ENCODE data around the gene WHAMM. TPM values are rescaled to one million over a fixed set of nuclear protein-coding genes. Genes with fewer than 3 reads are reported as not detected.

WHAMM gene
- polyA plus RNA-seq, 1 donor from 2014 or later, result 3.4 TPM

DNA sequence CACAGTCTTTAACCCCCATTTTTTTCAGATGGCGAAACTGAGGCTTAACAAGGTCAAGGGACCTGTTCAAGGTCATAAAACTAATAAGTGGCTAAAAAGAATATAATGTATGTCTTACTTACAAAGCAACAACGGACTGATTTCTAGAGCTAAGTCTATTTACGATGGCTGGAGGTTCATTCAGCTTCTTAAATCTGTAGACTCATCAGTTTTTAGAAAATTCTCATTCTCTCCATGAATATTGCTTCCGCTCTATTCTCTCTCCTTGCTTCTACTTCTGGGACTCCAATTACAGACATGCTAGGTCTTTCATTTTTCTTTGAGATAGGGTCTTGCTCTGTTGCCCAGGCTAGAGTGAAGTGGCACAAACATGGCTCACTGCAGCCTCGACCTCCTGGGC lies 68.9 kb downstream of the WHAMM start:
- Mint-ChIP-seq H3K4me3 (no peak overlapping the region), H3K36me3 (peaks cover 2% of the 10 kb centered on the region), H3K4me1 (no peaks in the 10 kb centered on the region), H3K27me3 (no peaks in the 10 kb centered on the region), H3K9me3 (peaks cover 0 to 2% (median 2%) of the 10 kb centered on the region in 3 donors), H3K27ac (no peak overlapping the region)

DNA sequence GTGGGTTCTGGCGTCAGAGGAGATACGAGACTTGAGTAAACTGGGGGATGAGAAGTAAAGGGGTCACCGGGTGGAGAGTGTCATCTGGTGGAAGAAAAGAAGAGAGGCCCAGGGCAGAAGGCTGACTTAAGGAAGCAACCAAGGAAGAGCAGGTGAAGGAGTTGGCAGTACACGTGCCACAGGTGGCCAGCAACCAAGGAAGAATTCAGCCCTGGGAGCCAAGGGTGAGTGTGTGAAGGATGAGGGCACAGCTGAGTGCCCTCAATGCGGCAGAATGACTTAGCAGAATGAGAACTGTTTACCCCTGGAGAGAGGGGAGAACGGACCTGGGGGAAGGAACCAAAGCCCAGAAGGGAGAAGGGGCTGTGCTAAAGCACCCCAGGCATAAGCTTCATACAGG lies 71.3 kb downstream of the WHAMM start:
- Mint-ChIP-seq H3K4me3 (no peak overlapping the region), H3K36me3 (no peaks in the 10 kb centered on the region), H3K27me3 (no peaks in the 10 kb centered on the region), H3K27ac (no peak overlapping the region), H3K9me3 (peaks cover 0 to 2% (median 0%) of the 10 kb centered on the region in 3 donors), H3K4me1 (no peaks in the 10 kb centered on the region)

DNA sequence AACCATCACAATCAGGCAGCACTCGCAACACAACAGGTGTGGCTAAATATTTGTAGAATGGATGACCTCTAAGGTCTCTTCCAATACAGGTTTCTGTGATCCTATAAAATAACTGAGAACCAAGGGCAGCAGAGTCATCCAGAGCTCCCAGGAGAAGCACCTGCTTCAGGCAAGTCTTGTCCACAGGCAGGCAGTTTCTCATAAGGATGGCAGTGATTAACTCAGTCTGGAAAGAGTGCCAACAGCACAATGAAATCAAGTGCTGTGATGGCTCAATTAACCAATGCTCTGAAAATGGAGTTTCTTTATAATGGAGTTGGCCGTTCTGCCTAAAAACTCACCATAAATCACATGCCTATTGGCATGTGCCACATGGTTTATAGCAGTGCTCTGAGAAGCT lies 72.3 kb downstream of the WHAMM start:
- peaks cover 0 to 2% (median 0%) of the 10 kb centered on the region in 3 donors for H3K9me3 Mint-ChIP-seq
- H3K4me3 Mint-ChIP-seq, result no peak overlapping the region
- no peaks in the 10 kb centered on the region for H3K4me1 Mint-ChIP-seq
- H3K36me3 Mint-ChIP-seq, result no peaks in the 10 kb centered on the region
- no peaks in the 10 kb centered on the region for H3K27me3 Mint-ChIP-seq
- no peak overlapping the region for H3K27ac Mint-ChIP-seq

- Mint-ChIP-seq H3K4me3 (no peak overlapping the region), H3K27me3 (no peaks in the 10 kb centered on the region), H3K27ac (no peak overlapping the region), H3K36me3 (no peaks in the 10 kb centered on the region), H3K4me1 (no peaks in the 10 kb centered on the region), H3K9me3 (peaks cover 0 to 2% (median 0%) of the 10 kb centered on the region in 3 donors)
These were observed 73.0 kb downstream of the WHAMM start for GRCh38 chr15:82882273-82882928.

Other genes starting within 250 kb of the WHAMM start
- 0.11 TPM for gene CPEB1, start 162.3 kb upstream of the WHAMM start, polyA plus RNA-seq
- gene AP3B2, start 99.8 kb upstream of the WHAMM start, polyA plus RNA-seq, result 0.35 TPM
- 0.09 TPM for gene FSD2, start 3.6 kb upstream of the WHAMM start, polyA plus RNA-seq
- gene HOMER2, start 143.1 kb downstream of the WHAMM start, polyA plus RNA-seq, result 2.7 TPM
- gene RAMAC, start 176.6 kb downstream of the WHAMM start, polyA plus RNA-seq, result 38.2 TPM
- gene C15orf40, start 202.0 kb downstream of the WHAMM start, polyA plus RNA-seq, result 54.5 TPM